Activated effector memory CD4-positive, alpha-beta T cell treated with anti-CD3 and anti-CD28 coated beads, Interleukin-2, amount 50 U/mL, for 16 hours (primary cell): ENCODE measurements around the gene HTT.
"Not testable (repeated sequence)": the region's sequence is repeated elsewhere in the genome, so short reads cannot be mapped to it uniquely, and the experiment has no call there.

Experiments used
- DNase-seq: peaks from one replicate; pipeline ENCODE4 v3.0.0-alpha.2; 2020

HTT gene

GRCh38 chr4:3046623-3047022 lies 27.9 kb upstream of the HTT start:
- no peak for DNase-seq

- peak; percentile 88 for DNase-seq
These were observed 26.8 kb upstream of the HTT start for GRCh38 chr4:3047464-3048286.

- DNase-seq, result not testable (repeated sequence)
These were observed 23.2 kb upstream of the HTT start for GRCh38 chr4:3051141-3051897.

- DNase-seq, result no peak
These were observed 20.2 kb upstream of the HTT start for GRCh38 chr4:3054169-3054759.

- no peak for DNase-seq
These were observed 14.5 kb upstream of the HTT start for GRCh38 chr4:3059943-3060342.

- no peak for DNase-seq
These were observed 13.5 kb upstream of the HTT start for GRCh38 chr4:3060946-3061345.

- no peak for DNase-seq
These were observed 12.0 kb upstream of the HTT start for GRCh38 chr4:3062471-3062870.

GRCh38 chr4:3065551-3065950 lies 8.9 kb upstream of the HTT start:
- DNase-seq, result no peak

GRCh38 chr4:3066836-3067400 lies 7.6 kb upstream of the HTT start:
- DNase-seq, result no peak

GRCh38 chr4:3067473-3068001 lies 6.9 kb upstream of the HTT start:
- DNase-seq, result no peak

GRCh38 chr4:3069661-3070199 lies 4.8 kb upstream of the HTT start:
- no peak for DNase-seq

- DNase-seq, result no peak
These were observed 3.6 kb upstream of the HTT start for GRCh38 chr4:3070709-3071500.

GRCh38 chr4:3071811-3072210 lies 2.7 kb upstream of the HTT start:
- no peak for DNase-seq

- DNase-seq, result no peak
These were observed 1.1 kb upstream of the HTT start for GRCh38 chr4:3073158-3074077.

- DNase-seq, result peak; percentile 79
These were observed 568 bp downstream of the HTT start for GRCh38 chr4:3074846-3075651.

GRCh38 chr4:3075652-3075981 lies 1.1 kb downstream of the HTT start:
- no peak for DNase-seq

GRCh38 chr4:3077796-3078195 lies 3.3 kb downstream of the HTT start:
- DNase-seq, result no peak

- no peak for DNase-seq
These were observed 5.2 kb downstream of the HTT start for GRCh38 chr4:3079694-3080123.

- DNase-seq, result no peak
These were observed 8.5 kb downstream of the HTT start for GRCh38 chr4:3082925-3083515.

- DNase-seq, result no peak
These were observed 9.3 kb downstream of the HTT start for GRCh38 chr4:3083732-3084131.
